NK-92 (cell line): ENCODE data around the gene ETV5.

Experiments used
- DNase-seq: peaks from one replicate; lab custom pipeline; 2025; ENCODE audit not compliant: unreplicated experiment; lab: John Stamatoyannopoulos, UW

The ETV5 gene

DNA sequence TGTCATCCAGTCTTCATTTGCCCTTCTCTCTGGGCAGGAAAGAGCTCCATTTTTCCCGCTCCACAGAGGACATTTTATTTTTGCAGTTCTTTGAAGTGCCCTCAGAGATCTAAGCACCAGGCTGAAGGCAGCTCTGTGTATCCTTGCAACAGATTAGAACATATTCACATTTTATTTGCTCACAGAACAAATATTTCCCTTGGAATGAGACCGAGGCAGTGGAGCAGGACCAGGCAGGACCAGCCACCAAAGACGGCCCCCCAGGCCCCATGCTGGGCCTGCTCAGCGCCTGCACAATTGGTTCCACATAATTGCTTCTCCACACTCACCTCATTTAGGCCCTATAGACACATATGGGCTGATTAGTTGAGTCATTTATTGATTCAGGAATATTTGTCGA, 15.7 kb upstream of the ETV5 start:
- no peak for DNase-seq

DNA sequence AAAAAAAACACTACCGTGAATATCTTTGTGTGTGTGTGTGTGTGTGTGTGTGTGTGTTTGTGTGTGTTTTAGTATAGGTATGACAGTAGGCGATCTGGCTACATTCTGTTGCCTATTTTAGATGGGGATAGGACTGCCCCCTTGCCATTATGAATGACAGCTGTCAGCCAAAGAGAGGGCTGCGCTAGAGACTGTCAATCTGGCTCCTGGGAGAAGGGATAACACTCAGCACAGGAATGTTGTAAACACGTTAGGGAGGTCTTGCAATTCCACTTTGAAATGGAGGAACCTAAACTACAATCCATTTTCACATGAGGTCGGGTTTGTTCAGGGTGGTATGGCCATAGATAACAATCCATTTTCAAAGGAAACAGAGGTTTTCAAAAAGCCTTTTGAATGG, 14.1 kb upstream of the ETV5 start:
- no peak for DNase-seq

DNA sequence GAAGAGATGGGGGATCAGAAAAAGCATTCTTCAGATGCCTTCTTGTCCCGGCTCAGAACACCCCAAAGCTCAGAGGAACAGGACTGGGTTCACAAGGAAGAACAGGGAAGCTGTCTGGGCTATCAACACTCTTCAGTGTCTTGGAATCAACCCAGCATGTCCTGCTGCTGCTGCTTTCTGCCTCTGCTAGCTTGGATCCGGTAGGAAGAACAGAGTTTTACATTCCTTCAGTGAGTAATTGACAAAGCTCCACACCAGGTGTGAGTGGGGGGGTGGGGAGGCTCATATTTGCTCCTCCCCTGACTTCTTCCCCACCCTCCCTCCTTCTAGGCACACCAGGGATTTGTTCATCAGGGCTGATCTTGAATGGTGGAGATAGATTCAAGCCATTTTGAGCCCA, 13.1 kb upstream of the ETV5 start:
- no peak for DNase-seq

DNA sequence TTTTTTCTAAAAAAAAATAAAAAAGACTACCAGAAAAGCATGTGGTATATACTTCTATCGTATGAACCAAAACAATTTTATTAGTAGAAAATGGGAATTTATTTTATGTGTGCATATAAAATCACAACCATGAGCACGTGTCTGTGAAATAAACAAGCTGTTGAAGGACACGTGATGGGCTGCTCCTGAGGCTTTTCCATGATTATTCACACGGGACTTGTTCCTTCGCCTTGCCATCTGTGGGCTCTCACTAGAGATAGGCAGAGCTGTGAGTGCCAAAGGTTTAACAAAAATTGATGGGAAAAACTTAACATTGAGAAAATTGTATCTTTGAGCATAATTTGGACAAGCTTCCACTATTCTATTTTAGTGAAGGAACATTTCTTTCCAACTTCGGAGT, 12.4 kb upstream of the ETV5 start:
- DNase-seq = no peak

DNA sequence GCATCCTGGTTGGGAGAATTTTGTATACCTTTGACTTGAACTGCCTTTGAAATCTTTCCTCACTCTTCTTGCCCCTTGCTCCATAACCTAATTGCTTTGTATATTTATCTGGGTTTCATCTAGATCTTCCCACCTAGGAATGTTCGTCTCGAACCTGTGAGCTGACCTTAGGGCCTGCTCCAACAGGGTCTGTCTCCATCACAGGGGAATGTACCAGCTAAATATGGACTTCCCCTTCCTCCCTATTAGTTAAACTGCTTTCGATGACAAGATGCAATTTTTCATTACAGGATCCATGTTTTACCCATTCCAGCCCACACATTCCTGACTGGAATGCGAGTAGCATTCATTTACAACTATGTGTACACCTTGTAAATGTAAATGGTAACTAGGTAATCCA, 10.6 kb upstream of the ETV5 start:
- no peak for DNase-seq

DNA sequence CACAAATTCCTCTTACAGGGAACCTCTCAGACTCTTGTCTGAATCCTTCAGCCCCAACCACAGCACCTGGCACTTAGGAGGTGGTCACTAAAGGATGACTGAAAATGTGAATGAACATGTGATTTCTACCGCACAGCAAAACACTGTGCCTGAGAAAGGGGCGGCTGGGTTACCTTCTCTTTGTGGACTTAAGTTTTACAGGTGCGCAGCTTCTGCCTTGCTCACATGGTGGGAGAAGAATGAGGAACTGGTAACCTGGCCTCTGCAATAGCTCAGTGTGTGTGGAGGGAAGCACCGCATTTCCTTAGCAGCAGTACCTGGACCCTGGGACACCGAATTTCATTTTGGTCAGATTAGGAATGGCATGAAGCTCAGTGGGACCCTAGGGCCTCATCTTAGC, 9.8 kb upstream of the ETV5 start:
- no peak for DNase-seq

DNA sequence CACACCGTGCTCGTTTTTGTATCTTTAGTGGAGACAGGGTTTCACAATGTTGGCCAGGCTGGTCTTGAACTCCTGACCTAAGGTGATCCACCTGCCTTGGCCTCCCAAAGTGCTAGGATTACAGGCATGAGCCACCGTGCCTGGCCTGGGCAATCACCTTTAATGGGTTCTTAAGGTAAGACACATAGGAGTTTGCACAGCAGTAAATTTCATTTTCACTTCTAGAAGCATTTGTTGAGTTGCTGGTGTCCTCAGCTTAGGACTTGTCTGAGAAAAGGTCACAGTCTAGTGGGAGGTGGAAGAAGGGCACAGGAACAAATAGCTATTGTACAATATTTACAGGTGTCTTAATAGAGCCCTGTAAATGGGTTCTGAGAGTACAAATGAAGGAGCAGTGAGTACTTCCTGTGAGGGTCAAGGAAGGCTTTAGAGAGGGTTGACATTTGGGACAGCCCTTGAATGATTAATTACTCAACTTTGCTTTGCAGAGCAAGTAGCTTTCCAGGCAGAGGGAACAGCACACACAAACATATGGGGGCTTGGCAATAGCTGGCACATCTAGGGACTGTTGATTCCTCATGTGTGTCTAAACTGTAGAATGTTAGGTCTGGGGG, 8.7 kb upstream of the ETV5 start:
- DNase-seq = no peak

DNA sequence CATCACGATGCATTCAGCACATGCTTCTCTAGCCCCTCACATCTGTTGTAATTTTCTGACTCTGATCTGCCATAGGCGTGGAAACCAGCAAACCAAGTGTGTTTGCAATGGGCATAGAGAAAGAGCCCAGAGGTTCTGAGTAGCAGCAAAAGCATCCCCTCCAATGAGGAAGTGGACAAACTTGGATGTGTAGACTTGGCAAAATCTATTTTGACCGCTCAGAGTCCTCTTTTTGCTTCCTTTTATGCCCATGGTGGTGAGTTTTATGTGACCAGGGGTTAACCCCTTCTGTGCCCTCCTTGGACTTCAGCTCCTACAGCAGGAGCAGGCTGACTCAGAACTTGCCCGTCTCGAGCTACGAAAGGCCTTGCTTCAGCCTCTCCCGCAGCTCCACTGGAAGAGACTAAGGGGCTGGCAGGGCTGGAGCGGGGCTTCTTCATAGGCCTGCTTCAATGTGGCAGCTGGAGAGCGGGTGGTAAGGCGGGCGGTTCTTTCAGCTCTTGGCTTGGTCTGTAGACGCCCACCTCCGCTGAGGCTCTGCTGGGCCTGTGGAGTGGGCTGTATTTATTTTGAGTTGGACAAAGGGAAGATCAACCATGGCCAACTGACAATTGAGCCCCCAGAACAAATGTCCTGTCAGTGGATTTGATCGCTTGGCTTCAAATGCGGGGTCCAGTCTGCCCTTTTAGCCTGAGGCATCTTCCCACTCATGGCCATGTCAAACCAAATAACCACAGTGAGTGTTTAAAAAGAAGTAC, 6.5 kb upstream of the ETV5 start:
- DNase-seq = no peak

DNA sequence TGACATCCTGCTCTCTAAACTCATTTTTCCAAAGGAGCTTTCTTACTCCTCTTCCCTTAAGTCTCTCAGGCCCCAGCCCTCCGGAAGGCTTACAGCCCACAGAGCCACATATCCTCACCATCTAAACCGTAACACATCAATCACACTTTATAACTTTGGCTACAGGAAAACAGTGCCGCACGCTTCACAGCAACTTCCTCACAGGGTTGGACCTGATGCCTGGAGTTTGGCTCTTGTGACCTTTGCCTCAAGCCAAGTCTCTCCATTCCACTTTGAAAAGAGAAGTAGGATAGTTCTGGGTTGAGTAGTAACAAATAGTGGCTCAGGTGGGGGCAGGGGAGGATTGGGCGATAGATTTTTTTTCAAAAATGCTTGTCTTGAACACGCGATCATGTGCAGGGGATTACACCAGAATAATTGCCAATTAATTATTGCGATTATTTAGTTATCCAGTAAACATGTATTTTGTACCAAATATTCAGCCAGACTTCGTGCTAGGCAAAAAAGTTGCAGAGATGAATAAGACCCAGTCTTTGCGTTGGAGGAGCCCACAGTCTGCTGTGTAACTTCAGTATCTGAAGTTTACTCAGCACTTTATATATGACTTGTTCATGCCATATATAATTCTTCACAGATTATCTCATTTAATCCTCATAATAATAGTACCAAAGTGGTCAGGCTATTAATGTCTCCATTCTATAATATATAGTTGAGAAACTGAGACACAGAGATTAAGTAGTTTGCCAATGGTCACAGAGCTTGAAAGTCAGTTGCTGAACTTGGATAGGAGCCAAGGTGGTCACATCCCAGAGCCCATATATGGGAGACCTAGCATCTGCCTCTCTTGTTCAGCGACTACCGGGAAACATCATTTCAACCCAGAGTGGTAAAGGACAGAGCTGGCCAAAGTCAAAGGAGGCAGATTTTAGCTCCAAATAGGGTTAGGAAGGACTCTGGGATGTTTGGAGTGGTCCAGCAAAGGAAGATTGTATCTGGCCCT, 2.4 kb upstream of the ETV5 start:
- DNase-seq = no peak

DNA sequence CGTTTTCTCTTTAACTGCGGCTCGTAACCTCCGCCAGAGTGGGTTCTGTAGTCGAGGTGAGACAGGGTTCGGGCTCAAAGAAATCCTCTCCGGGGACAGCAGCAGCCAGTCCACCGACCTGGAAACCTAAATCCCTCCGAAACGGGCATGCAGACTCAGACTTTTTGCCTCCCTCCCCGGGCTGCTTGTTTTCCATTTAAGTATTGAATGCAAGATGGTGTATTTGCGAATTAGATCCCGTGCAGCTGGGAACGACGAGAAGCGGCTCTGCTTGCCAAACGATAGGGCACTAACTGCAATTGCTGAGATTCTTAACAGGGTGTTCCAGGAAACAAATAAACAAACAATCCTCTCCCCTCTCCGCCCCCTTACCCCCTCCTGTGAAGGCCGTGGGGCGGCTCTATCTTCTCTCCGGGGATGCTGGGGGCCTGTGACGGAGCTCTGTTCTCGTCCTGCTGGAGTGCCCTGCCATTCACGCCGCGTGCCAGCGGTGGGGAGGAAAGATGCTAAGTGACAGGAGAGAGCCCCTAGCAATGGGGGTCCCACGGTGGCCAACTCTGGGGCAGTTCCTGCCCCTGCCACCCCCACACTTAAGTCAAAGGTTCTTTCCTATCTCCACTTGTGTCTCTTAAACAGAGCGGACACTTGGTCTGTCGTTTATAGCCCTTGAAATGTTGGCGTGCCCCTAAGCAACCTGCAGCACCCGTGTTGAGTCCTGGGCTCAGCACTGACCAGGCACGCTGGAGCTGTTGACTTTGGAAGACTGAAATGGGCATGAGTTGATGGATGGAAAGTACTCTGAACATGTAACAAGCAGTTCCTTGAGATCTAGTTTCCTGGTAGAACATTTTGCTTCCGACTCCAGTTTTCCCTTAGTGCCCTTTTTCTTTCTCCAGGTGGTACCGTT, 1.3 kb upstream of the ETV5 start:
- no peak for DNase-seq

DNA sequence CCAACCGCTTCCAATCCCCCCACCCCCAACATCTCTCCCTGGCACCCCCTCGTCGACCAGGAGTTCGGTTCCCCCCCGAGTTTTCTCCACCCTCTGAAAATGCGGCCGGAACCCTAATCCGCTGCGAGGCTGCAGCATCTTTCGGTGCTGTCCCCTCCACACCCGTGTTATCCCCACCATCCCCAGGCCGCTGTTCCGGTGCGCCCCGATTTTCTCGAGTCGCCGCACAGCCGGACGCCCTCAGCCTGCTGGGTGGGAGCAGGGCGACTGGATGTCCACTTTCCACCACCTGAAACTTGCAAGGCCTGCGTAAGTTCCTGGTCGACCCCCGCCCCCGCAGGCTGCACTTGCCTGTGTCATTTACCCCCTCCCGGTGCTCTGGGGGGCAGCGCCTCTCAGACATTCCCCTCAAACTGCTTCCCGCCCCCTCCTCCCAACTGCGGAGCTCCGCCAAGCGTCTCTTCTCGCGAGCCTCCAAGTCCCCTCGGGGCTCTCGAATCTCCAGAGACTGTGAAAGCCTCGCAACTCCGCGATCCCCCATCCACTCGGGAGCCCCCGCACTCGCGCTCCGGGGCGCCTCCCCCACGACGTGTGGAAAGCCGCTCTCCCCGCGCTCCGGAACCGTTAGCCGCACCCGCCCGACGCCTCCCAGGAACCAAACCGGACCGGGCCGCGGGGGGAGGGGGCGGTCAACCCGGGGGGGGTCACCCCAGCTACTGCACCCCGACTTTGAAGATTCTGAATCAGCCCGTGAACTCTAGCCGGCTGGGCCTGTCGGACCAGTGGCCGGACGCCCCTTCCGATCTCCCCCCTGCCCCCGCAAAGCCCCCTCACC, 566 bp downstream of the ETV5 start:
- no peak for DNase-seq

DNA sequence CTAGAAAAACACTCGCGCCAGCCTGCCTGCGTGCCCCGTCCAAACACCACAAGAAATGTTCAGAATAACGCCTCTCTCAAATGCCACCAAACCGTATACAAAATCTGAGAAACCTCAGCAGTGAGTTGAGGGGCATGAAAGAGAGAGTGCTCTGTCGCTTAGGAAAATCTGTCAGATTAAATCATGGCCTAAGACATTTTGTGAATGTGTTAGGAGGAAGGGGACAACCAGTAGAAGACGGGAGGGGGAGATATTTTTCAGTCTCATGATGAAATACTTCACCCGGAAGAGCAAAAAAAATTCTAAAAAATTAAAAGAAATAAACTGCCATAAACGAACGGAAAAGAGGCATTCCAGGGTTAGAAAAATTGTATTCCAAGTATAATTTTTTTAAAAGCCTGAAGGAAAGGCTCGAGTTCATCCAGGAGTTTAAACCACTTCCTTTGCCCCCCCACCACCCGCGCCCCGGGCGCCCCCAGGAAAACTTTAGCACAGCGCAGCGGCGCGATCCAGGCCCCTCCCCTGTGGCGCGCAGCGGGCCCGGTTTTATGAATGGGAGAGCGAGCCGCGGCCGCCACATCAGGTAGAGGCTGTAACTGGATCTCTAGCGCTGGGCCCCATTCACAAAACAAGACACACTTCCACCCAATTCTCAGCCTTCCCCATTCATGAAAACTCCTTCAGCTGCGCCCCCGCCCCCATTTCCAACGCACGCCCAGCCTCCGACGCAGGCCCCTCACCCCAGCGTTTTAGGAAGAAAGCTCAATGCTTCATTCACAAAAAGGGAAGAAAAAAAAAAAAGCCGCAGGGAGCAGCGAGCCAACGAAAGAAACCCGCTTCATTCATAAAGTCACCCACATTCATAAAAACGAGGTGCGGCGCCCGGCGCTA, 1.4 kb downstream of the ETV5 start:
- DNase-seq = no peak

DNA sequence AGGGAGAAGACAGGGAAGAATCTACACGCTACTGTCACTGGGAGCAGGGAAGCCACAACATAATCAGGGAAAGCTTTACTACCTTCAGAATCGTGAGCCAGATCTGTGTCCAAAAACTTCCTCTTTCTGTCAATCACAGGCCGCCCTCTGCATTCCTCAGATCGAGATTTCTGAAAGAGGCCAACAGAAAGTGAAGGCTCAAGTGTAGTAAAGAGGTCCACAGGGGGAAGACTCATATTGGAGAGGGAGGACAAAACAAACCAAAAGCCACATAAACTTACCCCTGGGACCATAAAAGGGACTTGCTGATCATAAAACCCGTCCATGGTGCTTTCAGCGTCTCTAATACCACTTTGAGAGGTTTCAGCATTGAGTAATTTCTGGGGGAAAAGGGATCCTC, 3.3 kb downstream of the ETV5 start:
- DNase-seq = no peak

DNA sequence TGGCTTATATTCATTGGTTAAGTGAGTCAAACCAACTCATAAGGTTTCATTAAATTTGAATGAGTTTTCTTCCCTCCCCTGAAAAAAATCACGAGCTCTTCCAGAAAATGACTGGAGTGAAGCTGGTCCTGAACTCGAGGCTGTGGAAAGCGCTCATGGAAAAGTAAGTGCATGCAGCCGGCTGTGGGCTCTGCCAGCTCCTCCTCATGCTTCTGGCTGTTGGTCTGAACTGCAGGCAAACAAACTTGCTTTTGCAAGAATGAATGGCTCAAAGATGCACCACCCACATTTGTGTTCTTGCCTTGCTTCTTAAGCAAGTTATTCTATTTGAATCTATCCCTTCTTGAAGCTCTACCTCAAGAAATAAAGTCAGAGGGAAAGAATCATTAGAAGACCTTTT, 6.2 kb downstream of the ETV5 start:
- no peak for DNase-seq

DNA sequence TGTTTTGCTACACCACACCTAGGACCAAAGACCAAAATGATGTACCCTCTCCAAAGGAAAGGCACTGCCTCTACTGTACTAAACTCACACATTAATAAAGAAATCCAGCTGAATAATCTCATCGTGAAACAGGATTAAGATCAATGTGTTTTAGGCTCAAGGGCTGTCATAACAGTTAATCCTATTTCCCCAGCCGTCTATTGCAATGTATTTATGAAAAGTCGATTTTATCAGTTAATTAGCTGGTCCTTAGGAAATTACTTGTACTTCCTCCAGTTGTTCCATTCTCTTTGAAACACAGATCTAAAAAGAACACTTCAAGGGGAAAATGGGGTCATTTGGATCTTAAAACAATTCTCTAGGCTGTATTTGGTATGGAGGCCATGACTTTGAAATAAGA, 8.5 kb downstream of the ETV5 start:
- no peak for DNase-seq

DNA sequence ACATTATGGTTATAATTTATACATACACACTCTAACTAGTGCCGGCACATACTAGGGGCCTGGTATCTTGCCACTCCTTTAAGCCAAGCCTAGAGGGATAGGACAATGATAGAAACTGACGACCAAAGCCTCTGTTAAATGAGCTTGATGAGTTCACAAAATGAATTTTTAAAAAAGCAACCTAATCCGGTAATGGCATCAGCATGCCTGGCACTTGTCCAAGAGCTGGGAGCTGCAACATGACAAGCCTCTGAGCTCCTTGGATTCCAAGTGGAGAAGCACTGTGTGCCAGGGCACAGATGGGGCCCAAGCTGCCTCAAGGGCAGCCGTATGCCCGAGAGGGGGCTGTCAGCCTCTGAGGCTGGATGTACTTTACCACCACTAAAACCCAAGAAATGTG, 9.7 kb downstream of the ETV5 start:
- no peak for DNase-seq

DNA sequence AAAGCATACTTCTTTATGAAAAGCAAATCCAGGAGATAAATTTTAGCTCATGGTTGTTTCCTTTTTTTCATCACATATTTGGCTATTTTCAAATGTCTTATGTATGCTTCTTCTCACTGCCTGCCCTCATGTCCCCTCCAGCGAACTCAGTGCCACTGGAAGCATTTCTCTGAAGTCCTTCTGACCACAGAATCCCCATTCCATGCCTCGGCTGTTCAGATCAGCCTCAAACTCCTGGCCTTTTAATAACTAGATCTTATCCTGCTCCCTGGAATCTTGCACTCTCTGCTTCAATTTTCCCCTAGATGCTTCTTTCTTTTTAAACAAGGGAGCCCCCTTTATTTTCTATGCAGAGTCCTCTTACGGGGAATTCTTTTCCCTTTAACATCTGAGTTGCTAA, 10.1 kb downstream of the ETV5 start:
- DNase-seq = no peak

DNA sequence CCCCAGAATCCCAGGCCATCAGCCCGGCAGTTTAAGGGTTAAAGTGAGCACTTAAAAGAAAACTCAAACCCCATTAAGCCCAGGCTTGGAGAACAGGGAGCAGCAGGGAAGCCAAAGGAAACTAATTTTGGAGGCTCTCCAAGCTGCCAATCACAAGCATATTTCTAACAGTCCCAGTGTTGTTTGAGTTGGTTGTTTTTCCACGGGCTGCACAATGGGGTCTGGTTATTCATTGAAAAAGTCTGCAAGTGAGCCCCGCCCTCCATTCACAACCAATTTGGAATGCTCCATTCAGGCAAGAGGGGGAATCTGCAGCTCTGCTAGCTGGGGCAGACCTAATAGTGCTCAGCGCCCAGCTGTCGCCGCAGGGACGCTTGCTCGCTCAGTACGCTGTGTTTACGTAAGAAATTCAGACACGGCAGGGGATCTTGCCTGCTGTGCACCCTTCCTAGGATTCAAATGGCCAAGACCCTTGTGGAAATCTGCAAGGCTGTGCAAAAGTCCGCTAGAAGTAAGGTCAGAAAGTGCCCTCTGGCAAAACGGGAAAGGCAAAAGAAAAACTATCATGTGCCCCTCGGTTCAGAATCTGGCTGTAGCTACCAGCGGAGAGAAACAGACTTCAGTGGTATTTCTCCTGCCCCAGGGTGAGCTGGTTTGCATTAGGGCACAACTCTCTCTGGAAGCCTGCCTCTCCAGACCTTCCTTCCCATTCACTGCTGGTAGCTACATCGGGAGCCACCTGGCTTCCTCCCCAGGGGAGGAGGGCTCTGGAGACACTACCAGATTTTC, 11.0 kb downstream of the ETV5 start:
- no peak for DNase-seq
